ENCODE measurements around the gene FKBP7. TPM values are rescaled to one million over a fixed set of nuclear protein-coding genes. Genes with fewer than 3 reads are reported as not detected.
A peak's percentile ranks its signal among the peaks of the same experiment; 100 is the strongest.

FKBP7 gene
- total RNA-seq, 2 donors from 2014 or later = 4.1 to 6.3 TPM

DNA sequence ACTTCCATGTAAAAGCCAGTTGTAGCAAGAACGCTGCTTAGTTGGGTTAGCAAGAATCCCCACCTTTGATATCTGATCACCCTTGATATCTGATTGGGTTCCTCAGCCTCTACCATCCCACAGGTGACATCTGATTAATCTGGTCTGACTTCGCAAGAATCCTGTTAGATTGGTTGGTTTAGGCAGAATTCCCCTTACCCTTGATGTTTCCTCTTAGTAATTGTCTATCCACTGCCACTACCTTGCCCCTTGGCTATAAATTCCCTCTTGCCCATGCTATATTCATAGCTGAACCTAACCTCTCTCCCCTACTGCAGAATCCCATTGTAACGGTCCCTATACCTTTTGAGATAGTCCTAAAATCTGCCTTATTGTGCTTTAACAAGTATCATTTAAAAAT, 60.5 kb downstream of the FKBP7 start:
- Mint-ChIP-seq H3K27me3 (ENCODE audit: insufficient read depth) (no peaks in the 10 kb centered on the region), H3K4me3 (no peak overlapping the region), H3K4me1 (peaks cover 6% of the 10 kb centered on the region), H3K27ac (no peak overlapping the region), H3K9me3 (no peaks in the 10 kb centered on the region), H3K36me3 (ENCODE audit: low read depth) (peaks cover 4% of the 10 kb centered on the region)
- Histone ChIP-seq H3K36me3 (ENCODE audit: control insufficient read depth, insufficient read depth, low read length) (peaks cover 3% of the 10 kb centered on the region), H3K9me3 (ENCODE audit: control insufficient read depth, low read length) (no peaks in the 10 kb centered on the region), H3K4me1 (ENCODE audit: control insufficient read depth, insufficient read depth, low read length) (no peaks in the 10 kb centered on the region), H3K9ac (ENCODE audit: extremely low read depth, low read length, poor library complexity, severe bottlenecking) (no peak overlapping the region), H3K27ac (ENCODE audit: low read depth, low read length) (no peak overlapping the region), H3K27me3 (ENCODE audit: control insufficient read depth, insufficient read depth, low read length, poor library complexity, severe bottlenecking) (no peaks in the 10 kb centered on the region), H3K4me3 (ENCODE audit: low read length) (no peak overlapping the region)
- TF ChIP-seq, protein P1, sequence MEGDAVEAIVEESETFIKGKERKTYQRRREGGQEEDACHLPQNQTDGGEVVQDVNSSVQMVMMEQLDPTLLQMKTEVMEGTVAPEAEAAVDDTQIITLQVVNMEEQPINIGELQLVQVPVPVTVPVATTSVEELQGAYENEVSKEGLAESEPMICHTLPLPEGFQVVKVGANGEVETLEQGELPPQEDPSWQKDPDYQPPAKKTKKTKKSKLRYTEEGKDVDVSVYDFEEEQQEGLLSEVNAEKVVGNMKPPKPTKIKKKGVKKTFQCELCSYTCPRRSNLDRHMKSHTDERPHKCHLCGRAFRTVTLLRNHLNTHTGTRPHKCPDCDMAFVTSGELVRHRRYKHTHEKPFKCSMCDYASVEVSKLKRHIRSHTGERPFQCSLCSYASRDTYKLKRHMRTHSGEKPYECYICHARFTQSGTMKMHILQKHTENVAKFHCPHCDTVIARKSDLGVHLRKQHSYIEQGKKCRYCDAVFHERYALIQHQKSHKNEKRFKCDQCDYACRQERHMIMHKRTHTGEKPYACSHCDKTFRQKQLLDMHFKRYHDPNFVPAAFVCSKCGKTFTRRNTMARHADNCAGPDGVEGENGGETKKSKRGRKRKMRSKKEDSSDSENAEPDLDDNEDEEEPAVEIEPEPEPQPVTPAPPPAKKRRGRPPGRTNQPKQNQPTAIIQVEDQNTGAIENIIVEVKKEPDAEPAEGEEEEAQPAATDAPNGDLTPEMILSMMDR (conservative IDR thresholded peaks at IDR 0.05) = no peak
- DNase-seq = no peak
- WGBS, 2 experiments (ENCODE audit: insufficient coverage in 1 of 2, insufficient read length in 1 of 2) = 92 to 94% methylated on average over 2 to 3 of the region's 3 CpGs

DNA sequence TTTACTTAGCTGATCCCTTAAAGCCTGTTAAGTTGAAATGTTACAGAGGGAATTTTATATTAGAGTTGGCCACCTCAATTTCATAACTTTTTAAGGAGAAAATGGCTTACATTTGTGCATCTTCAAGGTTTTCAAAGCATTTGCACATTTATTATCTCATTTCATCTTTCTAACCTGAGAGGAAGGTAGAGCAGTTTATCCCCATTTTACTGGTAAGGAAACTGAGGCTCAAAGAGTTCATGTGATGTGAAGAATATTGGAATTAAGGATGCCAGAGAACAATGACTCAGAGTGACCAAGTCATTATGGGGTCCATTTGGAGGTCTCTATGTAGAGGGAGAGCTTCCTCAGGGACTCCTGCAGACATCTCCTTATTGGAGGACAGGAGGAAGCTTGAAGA, 62.4 kb downstream of the FKBP7 start:
- no peak for DNase-seq
- H3K4me3 Mint-ChIP-seq = no peak overlapping the region
- H3K9me3 ChIP-seq (ENCODE audit: control insufficient read depth, low read length) = no peaks in the 10 kb centered on the region
- TF ChIP-seq, protein P1 (conservative IDR thresholded peaks at IDR 0.05) = no peak
- no peak overlapping the region for H3K27ac Mint-ChIP-seq
- peaks cover 6% of the 10 kb centered on the region for H3K4me1 Mint-ChIP-seq
- H3K4me1 ChIP-seq (ENCODE audit: control insufficient read depth, insufficient read depth, low read length) = no peaks in the 10 kb centered on the region
- H3K27ac ChIP-seq (ENCODE audit: low read depth, low read length) = no peak overlapping the region
- H3K27me3 Mint-ChIP-seq (ENCODE audit: insufficient read depth) = no peaks in the 10 kb centered on the region
- peaks cover 2% of the 10 kb centered on the region for H3K36me3 Mint-ChIP-seq (ENCODE audit: low read depth)
- H3K36me3 ChIP-seq (ENCODE audit: control insufficient read depth, insufficient read depth, low read length) = no peaks in the 10 kb centered on the region
- no peak overlapping the region for H3K4me3 ChIP-seq (ENCODE audit: low read length)
- no peak overlapping the region for H3K9ac ChIP-seq (ENCODE audit: extremely low read depth, low read length, poor library complexity, severe bottlenecking)
- no peaks in the 10 kb centered on the region for H3K9me3 Mint-ChIP-seq
- no peaks in the 10 kb centered on the region for H3K27me3 ChIP-seq (ENCODE audit: control insufficient read depth, insufficient read depth, low read length, poor library complexity, severe bottlenecking)

DNA sequence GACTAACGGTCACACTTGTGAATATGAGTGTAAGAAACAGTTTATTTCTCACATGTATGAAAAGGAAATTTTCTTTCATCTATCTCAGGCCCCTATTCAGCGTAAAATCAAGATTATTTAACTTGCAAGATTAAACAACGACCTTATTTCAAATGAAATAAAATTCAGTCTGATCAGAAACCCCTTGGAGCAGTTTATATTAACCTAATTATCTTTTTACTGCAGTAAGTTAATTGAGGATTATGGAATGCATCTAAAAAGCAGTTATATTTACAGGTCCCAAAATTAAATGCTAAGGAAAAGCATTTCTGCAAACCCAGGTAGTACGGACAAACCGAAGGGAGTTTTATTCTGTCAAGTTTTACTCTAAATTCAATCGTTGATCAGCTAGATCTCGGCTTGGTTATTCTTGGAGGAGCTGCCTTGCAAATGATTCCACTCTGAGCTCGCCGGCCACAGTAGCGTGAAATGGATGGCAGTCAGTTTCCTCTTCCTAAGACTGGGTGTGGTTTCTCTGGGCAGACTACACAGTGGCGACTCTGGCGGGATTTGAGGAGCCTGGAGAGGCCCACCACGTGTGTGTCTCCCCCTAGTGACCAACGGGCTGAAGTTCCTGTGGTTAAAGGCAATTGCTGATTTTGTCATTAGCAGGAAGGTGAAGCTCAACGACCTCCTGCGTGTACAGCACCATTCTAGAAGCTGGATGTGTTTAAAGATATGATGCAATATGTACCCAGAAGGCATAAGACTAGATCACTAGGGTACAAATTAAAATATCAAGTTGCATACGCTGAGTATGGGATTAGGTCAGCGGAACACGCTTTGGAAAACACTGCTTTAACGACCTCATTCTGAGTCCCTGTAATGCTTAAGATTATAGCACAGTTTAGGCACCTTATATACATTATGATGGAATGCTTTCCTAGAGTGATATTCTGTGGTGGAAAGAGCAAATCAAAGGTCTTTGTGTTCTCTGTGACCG, 63.8 kb downstream of the FKBP7 start:
- Histone ChIP-seq H3K36me3 (ENCODE audit: control insufficient read depth, insufficient read depth, low read length) (no peaks in the 10 kb centered on the region), H3K9me3 (ENCODE audit: control insufficient read depth, low read length) (no peaks in the 10 kb centered on the region), H3K27me3 (ENCODE audit: control insufficient read depth, insufficient read depth, low read length, poor library complexity, severe bottlenecking) (no peaks in the 10 kb centered on the region), H3K27ac (ENCODE audit: low read depth, low read length) (peak overlapping the region; percentile 89), H3K4me1 (ENCODE audit: control insufficient read depth, insufficient read depth, low read length) (no peaks in the 10 kb centered on the region), H3K9ac (ENCODE audit: extremely low read depth, low read length, poor library complexity, severe bottlenecking) (peak overlapping the region; percentile 87), H3K4me3 (ENCODE audit: low read length) (peak overlapping the region; percentile 93)
- Mint-ChIP-seq H3K36me3 (ENCODE audit: low read depth) (peaks cover 2% of the 10 kb centered on the region), H3K27ac (peak overlapping the region; percentile 98), H3K27me3 (ENCODE audit: insufficient read depth) (no peaks in the 10 kb centered on the region), H3K9me3 (no peaks in the 10 kb centered on the region), H3K4me1 (peaks cover 6% of the 10 kb centered on the region), H3K4me3 (peak overlapping the region; percentile 86)
- peak; percentile 95 for DNase-seq
- 22 to 23% methylated on average over 9 to 21 of the region's 21 CpGs for WGBS, 2 experiments (ENCODE audit: insufficient coverage in 1 of 2, insufficient read length in 1 of 2)
- TF ChIP-seq, protein P1 (conservative IDR thresholded peaks at IDR 0.05) = peak; percentile 93

Other genes with a start within 250 kb of the FKBP7 start
- gene PRKRA, start 27.4 kb downstream of the FKBP7 start, total RNA-seq = 10 to 100 TPM; 66.4 to 74.4 TPM
- gene PJVK, start 27.2 kb downstream of the FKBP7 start, total RNA-seq = 1 to 10 TPM; 5.5 to 6.3 TPM
- 10 to 100 TPM; 21.2 to 22.8 TPM for gene PLEKHA3, start 1.9 kb upstream of the FKBP7 start, total RNA-seq